H1 (cell line): ENCODE results near the gene CRELD1.

ENCODE experiments used
- CTCF ChIP-seq, 3 experiments: IDR thresholded peaks; 1 replicate in 2 of 3; 2 replicates in 1 of 3; pipeline versions ENCODE4 v1.5.1 to v1.6.1; 2011; ENCODE audit warnings: low read length in 3 of 3, mild to moderate bottlenecking in 3 of 3, inconsistent platforms in 2 of 3, low read depth in 1 of 3, moderate library complexity in 1 of 3; ENCODE audit not compliant: insufficient read depth in 1 of 3; ENCODE audit errors: control extremely low read depth in 1 of 3
- EZH2 ChIP-seq: fragments of 200-600 bp; sonication (generic); IDR thresholded peaks from 2 replicates; pipeline ENCODE4 v1.7.1; 2012; ENCODE audit warnings: low read depth, mild to moderate bottlenecking, moderate library complexity, low read length, inconsistent platforms; ENCODE audit not compliant: severe bottlenecking
- GTF2F1 ChIP-seq: IDR thresholded peaks from 2 replicates; pipeline ENCODE4 v1.6.1; 2012; ENCODE audit warnings: low read depth, low read length, improper control_type of control experiment, borderline replicate concordance
- POLR2A ChIP-seq, 2 experiments: IDR thresholded peaks; 1 replicate in 1 of 2; 2 replicates in 1 of 2; pipeline ENCODE4 v1.6.1; 2011; ENCODE audit warnings: low read depth in 2 of 2, low read length in 2 of 2, mild to moderate bottlenecking in 2 of 2; ENCODE audit errors: control extremely low read depth in 1 of 2
- POLR2AphosphoS5 ChIP-seq: IDR thresholded peaks from 2 replicates; pipeline ENCODE4 v1.6.1; 2011; ENCODE audit warnings: low read depth, low read length
- SP1 ChIP-seq: IDR thresholded peaks from 2 replicates; pipeline ENCODE4 v1.6.1; 2011; ENCODE audit warnings: low read depth, low read length
- SRF ChIP-seq: IDR thresholded peaks from 2 replicates; pipeline ENCODE4 v1.6.1; 2011; ENCODE audit warnings: mild to moderate bottlenecking, low read depth, low read length, moderate library complexity
- TEAD4 ChIP-seq: IDR thresholded peaks from 2 replicates; pipeline ENCODE4 v1.6.1; 2012; ENCODE audit warnings: low read depth, low read length, inconsistent platforms, mixed read lengths
- YY1 ChIP-seq: IDR thresholded peaks from 2 replicates; pipeline ENCODE4 v1.6.1; 2011; ENCODE audit warnings: low read depth, mild to moderate bottlenecking, low read length

- no peak for TF ChIP-seq CTCF (IDR thresholded peaks at IDR 0.05; ENCODE audit: control extremely low read depth in 1 of 3, insufficient read depth in 1 of 3, low read depth in 1 of 3, low read length in 3 of 3)
- no peak for TF ChIP-seq EZH2
- no peak for TF ChIP-seq SP1
- TF ChIP-seq POLR2A (IDR thresholded peaks at IDR 0.05; ENCODE audit: control extremely low read depth in 1 of 2, low read depth in 2 of 2, low read length in 2 of 2), result no peak
- no peak for TF ChIP-seq YY1
- TF ChIP-seq TEAD4, result no peak
- no peak for TF ChIP-seq POLR2AphosphoS5
- TF ChIP-seq SRF, result no peak
- TF ChIP-seq GTF2F1, result no peak
Observed at GRCh38 chr3:9935966-9936510, 2.4 kb downstream of the CRELD1 start.
